OCI-LY3 (cell line): ENCODE data around the gene TRAPPC8.

ENCODE experiments used
- EZH2phosphoT487 ChIP-seq: fragments of 200-600 bp; shearing (Covaris generic); IDR thresholded peaks from 2 replicates; pipeline ENCODE4 v1.6.1; 2018; ENCODE audit warnings: antibody characterized with exemption, mixed run types, low read depth
- TF ChIP-seq, protein P1 (sequence below): fragments of 200-600, 300-600 bp; sonication (generic); IDR thresholded peaks from 2 replicates; pipeline ENCODE4 v1.5.1; 2014; ENCODE audit warnings: antibody characterized with exemption, low read length, low read depth

DNA sequence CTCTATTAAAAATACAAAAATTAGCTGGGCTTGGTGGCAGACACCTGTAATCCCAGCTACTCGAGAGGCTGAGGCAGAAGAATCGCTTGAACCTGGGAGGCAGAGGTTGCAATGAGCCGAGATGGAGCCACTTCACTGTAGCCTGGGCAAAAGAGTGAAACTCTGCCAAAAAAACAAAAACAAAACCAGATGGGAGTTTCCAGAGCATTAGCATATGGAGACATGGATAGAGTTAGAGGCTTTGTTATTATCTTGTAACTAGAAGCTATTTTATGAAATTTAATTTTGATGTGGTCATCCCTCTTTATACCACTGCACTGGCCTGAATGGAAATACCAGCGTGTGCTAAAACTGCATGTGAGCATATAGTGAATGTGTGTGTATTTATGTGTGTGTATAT is 58.9 kb downstream of the TRAPPC8 start:
- TF ChIP-seq, protein P1, sequence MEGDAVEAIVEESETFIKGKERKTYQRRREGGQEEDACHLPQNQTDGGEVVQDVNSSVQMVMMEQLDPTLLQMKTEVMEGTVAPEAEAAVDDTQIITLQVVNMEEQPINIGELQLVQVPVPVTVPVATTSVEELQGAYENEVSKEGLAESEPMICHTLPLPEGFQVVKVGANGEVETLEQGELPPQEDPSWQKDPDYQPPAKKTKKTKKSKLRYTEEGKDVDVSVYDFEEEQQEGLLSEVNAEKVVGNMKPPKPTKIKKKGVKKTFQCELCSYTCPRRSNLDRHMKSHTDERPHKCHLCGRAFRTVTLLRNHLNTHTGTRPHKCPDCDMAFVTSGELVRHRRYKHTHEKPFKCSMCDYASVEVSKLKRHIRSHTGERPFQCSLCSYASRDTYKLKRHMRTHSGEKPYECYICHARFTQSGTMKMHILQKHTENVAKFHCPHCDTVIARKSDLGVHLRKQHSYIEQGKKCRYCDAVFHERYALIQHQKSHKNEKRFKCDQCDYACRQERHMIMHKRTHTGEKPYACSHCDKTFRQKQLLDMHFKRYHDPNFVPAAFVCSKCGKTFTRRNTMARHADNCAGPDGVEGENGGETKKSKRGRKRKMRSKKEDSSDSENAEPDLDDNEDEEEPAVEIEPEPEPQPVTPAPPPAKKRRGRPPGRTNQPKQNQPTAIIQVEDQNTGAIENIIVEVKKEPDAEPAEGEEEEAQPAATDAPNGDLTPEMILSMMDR, result no peak
- TF ChIP-seq EZH2phosphoT487, result no peak
